ENCODE data around the gene GLT8D1. TPM values are rescaled to one million over a fixed set of nuclear protein-coding genes. Genes with fewer than 3 reads are reported as not detected.

GLT8D1 gene
- total RNA-seq (10 to 100 TPM; 23.0 to 31.9 (median 28.4) TPM), polyA plus RNA-seq (10 to 100 TPM; 30.1 to 37.9 TPM)
- long read RNA-seq, donor 1, transcript GLT8D1-201 (10 exons, 1,849 nt) = major isoform, 10 of 48 reads
- long read RNA-seq, donor 1, partial matches to known transcripts = 5 of 48 reads
- long read RNA-seq, donor 1, other reads (novel, unspliced or antisense) = 32 of 48 reads
- long read RNA-seq, donor 2, transcript GLT8D1-201 (10 exons, 1,849 nt) = major isoform, 6 of 59 reads
- long read RNA-seq, donor 2, partial matches to known transcripts = 10 of 59 reads
- long read RNA-seq, donor 2, other reads (novel, unspliced or antisense) = 42 of 59 reads
- long read RNA-seq, donor 3, transcript GLT8D1-201 (10 exons, 1,849 nt) = major isoform, 14 of 49 reads
- long read RNA-seq, donor 3, partial matches to known transcripts = 4 of 49 reads
- long read RNA-seq, donor 3, other reads (novel, unspliced or antisense) = 29 of 49 reads

GRCh38 chr3:52705688-52706686 is at the start of gene GLT8D1, which contains the start of gene SPCS1:
TSS of gene GLT8D1 (minus strand) at chr3:52705791. CDS start at chr3:52700460, 5,331 bp downstream.
TSS of gene SPCS1 (plus strand) at chr3:52706106. CDS start at chr3:52706247, 141 bp downstream.
- peak; percentile 95 to 97 (median 96) for ATAC-seq
- Histone ChIP-seq H3K36me3 (peaks cover 0 to 35% (median 23%) of the 10 kb centered on the region in 9 donors), H3K4me3 (peak within 1 kb of the TSS; percentile 48 to 97 (median 86)), H3K27ac (peak within 1 kb of the TSS; percentile 60 to 97 (median 92)), H3K9me3 (no peaks in the 10 kb centered on the region), H3K27me3 (no peaks in the 10 kb centered on the region), H3K4me1 (peaks cover 8 to 41% (median 31%) of the 10 kb centered on the region in 9 donors)
- DNase-seq = peak; percentile 84 to 87
- WGBS, 2 donors = 1% methylated on average over 73 to 94 of the region's 94 CpGs
- no peak for TF ChIP-seq CTCF (IDR thresholded peaks at IDR 0.05)
- intact Hi-C loops (cut with DNase I) = no loop called here

- no peak for TF ChIP-seq CTCF (IDR thresholded peaks at IDR 0.05)
- Histone ChIP-seq H3K4me1 (no peaks in the 10 kb centered on the region), H3K9me3 (no peaks in the 10 kb centered on the region), H3K27ac (no peak overlapping the region), H3K4me3 (no peak overlapping the region), H3K36me3 (peaks cover 0 to 100% (median 47%) of the 10 kb centered on the region in 9 donors), H3K27me3 (no peaks in the 10 kb centered on the region)
- no peak for DNase-seq
- no peak for ATAC-seq
- intact Hi-C loops (cut with DNase I) = no loop called here
- WGBS, 2 donors = 94 to 96% methylated on average over 4 of the region's 4 CpGs
Measured at GRCh38 chr3:52754373-52754772, 48.8 kb upstream of the GLT8D1 start.

- TF ChIP-seq CTCF (IDR thresholded peaks at IDR 0.05) = no peak
- Histone ChIP-seq H3K27ac (no peak overlapping the region), H3K9me3 (no peaks in the 10 kb centered on the region), H3K36me3 (peaks cover 0 to 100% (median 48%) of the 10 kb centered on the region in 9 donors), H3K4me1 (no peaks in the 10 kb centered on the region), H3K4me3 (no peak overlapping the region), H3K27me3 (no peaks in the 10 kb centered on the region)
- ATAC-seq = no peak
- intact Hi-C loops (cut with DNase I) = no loop called here
- 94 to 95% methylated on average over 3 of the region's 3 CpGs for WGBS, 2 donors
- no peak for DNase-seq
Measured at GRCh38 chr3:52752045-52752660, 46.6 kb upstream of the GLT8D1 start.
